Stimulated activated CD4-positive, alpha-beta T cell treated with anti-CD3 and anti-CD28 coated beads, Interleukin-1b, Interleukin-23, amount 100 ng/mL, for 24 hours (primary cell): Measurements from ENCODE around the gene FOXI1.
"Not testable (repeated sequence)": the region's sequence is repeated elsewhere in the genome, so short reads cannot be mapped to it uniquely, and the experiment has no call there.

ENCODE experiments used
- DNase-seq, 4 experiments: peaks; one replicate each; pipeline ENCODE4 v3.0.0-alpha.2; 2020; ENCODE audit warnings: low read depth in 4 of 4, low spot score in 1 of 4

FOXI1 gene

DNA sequence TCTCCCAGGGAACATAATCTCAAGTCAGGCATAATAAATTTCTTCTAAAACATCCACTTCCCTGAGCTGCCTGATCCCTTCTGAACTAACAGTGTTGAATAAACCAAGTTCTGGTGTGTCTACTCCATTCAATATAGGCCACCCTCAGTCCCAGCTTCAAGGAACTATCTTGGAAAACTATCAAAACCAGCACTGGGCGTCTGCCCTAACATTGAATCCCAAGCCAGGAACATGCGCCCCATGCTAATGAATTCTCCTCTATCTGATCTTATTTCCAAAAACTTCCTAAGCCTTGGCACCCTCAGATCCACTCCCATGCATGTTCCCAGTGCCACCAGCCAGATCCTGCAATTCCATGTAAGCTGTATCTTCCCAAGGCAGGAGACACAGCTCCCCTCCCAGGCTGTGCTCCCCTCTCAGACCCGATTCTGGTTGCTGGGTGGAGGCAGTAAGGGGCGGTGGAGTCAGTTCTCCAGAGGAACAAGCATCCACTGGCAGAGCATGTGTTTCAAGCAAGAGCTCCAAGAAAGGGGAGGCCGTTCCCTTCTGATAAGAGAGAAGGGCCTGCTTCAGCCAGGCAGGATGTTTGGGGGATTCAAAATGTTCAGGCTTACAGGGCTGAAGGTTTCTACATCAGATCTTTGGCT is 13.1 kb upstream of the FOXI1 start:
- DNase-seq, result no peak

DNA sequence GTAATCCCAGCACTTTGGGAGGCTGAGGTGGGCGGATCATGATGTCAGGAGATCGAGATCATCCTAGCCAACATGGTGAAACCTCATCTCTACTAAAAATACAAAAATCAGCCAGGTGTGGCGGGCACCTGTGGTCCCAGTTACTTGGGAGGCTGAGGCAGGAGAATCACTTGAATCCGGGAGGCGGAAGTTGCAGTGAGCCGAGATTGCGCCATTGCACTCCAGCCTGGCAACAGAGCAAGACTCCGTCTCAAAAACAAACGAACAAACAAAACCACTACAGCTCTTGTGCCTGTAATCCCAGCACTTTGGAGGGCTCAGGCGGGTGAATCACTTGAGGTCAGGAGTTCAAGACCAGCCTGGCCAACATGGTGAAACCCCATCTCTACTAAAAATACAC is 11.4 kb upstream of the FOXI1 start:
- DNase-seq, result not testable (repeated sequence)

DNA sequence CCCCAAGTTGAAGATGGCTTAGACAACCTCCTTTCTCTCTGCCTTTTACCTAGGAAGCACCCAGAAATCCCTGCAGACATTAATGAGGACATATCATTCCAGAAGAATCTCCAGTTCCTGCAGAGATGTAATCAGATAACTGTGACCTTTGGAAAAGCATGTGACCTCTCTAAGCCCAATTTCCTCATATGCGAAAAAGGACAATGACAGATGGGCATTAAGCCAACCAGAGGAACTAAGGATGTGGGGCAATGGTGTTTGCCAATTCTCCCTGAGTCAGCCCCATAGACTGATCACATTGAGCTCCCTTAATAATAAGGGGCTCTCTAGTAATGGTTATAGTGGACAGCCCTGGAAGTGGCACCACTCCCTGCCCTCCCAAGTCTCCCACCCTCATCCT is 10.1 kb upstream of the FOXI1 start:
- no peak for DNase-seq

DNA sequence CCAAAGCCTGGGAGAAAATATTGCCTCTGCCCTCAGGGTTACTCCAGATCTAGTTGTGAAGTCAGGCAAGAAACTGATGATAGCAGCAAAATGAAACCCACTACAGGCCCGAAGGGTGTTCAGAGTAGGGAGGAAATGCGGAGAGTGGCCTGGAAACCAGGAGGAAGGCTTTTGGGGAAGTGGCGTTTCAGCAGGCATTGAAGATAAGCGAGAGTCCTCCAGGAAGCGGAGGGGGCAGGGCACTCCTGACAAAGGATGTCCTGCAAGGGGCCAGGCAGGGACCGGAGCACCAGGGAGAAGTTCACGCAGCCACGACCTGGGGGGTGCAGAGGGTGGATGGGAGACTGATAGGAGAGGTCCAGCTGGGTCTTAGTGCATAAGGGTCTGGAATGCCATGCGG is 7.8 kb upstream of the FOXI1 start:
- DNase-seq, result no peak

DNA sequence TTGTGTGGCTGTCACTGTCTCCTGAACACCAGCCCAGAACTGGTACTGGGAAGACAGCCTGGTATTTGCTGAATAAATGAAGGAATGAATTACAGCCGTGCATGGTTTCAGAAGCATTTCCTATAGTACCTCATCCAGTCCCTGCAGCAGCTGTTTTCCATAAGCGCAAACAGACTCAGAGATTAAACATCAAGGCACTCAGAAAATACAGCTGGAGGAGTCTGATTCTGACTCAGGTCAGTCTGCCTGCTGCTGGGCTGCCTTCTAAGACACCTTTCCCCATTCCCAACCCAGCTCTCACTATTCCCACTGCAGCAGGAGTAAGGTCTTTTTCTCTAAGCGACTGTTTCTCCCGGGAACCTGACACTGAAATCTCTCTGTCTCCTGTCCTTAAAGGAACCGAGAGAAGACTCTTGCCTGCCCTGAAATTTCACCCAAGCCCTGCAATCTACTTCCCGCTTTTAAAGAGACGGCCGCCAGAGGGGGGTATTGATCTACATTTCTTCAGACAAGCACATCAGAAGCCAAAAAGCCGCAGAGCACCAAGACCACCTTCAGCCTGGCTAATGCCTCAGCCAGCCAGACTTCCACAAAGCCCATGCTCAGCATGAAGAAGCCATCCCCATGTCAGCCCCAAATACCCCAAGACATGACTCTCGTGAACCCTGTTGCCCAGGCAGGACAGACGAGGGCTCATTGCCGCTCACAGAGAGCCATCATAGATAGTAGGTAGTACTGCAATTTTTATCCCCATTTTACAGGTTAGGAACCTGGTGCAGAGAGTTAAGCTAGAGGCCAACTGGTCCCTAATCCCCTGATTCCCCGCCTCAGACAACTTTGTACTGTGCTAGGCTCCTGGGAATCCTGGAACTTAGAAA is 5.4 kb upstream of the FOXI1 start:
- peak; percentile 31 to 58 (median 54) for DNase-seq

- no peak for DNase-seq
These were observed 2.2 kb upstream of the FOXI1 start for GRCh38 chr5:170103447-170103846.

GRCh38 chr5:170104299-170104698 is 1.4 kb upstream of the FOXI1 start:
- no peak for DNase-seq

DNA sequence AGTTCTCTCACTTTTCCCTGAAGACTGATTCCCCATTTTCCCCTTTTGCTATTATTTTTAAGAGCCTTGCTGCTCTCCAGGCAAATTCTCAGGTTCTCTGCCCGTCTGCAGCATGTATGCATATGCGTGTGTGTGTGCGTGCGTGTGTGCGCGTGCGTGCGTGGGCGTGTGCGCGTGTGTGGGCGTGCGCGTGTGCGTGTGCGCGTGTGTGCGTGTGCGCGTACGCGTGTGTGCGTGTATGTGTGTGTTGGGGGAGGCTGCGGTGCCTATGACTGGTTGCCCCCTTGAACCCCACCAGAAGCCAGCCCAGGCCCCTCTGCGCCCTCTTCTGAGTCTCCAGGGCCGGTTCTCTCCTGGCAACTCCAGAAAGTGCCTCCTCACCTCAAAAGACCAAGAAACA is 987 bp upstream of the FOXI1 start:
- no peak for DNase-seq

GRCh38 chr5:170107674-170108073 is 2.0 kb downstream of the FOXI1 start:
- DNase-seq, result no peak

DNA sequence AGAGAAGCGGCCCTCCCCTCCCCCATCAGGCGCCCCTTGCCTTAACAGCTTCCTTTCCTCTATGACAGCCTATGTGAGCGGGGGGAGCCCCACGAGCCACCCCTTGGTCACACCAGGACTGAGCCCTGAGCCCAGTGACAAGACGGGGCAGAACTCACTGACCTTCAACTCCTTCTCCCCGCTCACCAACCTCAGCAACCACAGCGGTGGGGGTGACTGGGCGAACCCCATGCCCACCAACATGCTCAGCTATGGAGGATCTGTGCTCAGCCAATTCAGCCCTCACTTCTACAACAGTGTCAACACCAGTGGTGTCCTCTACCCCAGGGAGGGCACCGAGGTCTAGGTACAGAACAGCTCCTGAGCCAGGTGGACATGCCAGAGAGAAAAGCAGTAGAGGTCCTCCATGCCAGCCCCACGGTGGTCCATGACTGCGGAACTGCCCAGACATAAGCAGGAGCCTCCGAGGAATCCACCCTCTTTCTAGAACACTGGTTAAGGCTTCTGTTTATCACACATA is 2.6 kb downstream of the FOXI1 start:
- DNase-seq, result no peak

GRCh38 chr5:170109059-170110031 is 3.6 kb downstream of the FOXI1 start:
- DNase-seq, result no peak

DNA sequence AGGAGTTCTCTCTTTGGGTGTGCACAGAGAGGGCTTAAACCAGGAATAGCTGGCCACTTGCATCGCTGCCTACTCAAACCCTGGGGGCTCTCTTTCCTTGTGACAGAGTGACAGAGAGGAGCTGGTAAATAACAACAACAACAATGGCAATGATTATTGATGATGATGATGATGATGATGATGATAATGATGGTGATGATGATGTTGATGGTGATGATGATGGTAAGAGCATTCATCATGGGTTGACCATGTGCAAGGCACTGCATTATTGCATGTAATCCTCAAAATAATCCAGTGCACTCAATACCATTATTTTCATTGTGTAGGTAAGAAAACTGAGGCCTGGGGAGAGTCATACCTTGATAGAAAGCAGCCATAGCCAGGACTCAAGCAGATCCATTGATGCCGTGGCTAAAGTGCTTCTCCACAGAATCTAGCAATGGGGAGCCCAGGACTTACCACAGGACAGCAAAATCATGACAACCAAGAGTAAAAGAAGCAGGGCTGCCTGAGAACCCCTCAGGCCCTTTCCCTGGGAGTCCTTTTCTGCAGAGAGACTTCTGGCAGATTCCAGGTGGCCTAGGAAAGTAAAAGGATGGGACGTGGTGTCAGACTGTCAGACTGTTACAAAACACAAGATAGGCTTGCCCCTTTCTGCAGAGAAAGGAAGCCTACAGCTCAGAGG is 4.8 kb downstream of the FOXI1 start:
- DNase-seq, result no peak

DNA sequence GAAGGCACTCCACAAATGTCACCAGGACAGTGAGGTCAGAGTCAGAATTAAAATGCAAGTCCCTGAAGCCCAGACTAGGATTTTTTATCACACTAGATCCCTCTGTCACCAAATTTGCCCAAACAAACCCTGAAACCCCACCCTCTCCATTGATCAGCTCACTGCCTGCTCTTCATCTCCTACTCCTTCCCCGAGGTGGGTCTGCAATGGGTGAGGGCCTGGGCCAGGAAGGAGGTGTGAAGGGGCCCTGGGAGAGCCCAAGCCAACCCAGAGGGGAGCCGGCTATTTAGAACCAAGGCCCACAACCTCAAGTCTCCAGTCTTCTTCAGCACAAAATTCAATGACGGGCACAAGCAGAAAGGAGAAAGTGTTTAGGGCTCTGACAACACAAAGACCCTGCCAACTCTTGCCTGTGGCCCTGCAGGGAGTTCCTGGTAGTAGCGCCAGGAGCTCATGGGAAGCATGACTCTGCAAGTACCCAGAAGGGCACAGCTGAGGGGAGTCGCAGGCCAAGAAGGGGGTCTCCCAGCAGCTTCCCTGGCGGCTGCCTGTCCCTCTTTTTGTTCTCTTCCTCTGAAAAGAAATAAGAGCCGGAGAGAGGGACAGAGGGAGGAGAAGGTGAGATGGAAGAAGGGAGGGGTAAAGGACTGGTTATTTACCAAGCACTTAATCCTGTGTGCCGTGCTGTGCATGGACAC is 5.5 kb downstream of the FOXI1 start:
- DNase-seq, result no peak

DNA sequence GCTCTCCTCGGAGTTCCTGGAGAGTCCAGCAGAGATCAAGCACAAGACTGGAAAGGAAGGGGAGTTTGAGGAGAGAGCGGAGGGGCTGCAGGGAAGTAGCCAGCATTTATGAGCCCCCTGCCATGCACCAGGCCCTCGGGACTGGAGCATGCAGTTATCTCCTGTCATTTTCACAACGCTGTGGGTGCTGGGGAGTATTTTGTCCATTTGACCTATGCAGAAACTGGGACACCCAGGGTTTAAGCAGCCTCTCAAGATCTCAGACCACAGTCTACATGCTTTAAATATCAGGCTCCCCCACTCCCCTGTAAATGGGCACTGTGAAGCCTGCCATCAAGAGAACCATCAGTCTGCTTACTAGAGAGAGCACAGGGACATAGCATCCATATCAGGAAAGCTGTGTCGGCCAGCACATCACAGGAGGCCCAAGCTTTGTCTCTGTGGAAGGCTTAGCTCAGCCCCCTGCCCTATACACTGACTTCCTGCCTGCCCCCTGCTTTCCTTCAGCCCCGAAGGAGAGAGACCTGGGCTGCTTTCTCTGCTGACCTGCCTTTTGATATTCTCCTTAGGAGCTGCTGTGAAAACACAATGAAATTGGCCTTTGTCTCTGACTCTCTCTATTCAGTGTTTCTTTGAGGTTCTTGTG is 7.3 kb downstream of the FOXI1 start:
- no peak for DNase-seq

DNA sequence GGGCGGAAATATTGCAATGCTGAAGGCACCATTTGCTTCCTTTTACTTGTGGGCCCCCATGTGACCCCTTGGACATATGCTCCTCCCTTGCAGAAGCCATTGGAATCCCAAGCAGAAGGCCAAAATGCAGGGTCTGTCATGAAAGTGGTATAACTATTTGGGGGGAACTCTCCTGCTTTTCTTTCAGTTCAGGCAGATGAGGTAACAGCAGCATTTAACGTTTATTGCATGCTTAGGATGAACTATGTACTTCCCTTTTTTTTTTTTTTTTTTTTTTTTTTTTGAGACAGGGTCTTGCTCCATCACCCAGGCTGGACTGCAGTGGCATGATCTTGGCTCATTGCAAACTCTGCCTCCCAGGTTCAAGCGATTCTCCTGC is 7.8 kb downstream of the FOXI1 start:
- DNase-seq, result no peak

DNA sequence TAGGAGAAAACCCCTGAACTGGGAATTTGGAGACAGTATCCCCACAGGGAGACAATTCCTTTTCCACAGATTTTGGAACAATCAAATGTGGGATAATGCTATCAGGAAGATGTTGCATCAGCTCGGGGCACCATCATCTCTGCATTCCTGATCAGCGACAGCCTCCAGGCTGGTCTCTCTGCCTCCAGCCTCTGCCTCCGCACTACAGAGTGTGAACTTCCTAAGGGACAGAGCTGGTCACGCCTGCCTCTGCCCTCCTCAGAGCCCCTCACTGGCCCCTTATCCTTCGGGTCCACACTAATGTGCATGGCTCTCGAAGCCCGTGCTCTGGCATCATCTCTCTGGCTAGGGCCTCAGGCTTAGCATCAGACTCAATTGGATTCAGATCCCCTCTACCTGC is 8.6 kb downstream of the FOXI1 start:
- DNase-seq, result no peak

DNA sequence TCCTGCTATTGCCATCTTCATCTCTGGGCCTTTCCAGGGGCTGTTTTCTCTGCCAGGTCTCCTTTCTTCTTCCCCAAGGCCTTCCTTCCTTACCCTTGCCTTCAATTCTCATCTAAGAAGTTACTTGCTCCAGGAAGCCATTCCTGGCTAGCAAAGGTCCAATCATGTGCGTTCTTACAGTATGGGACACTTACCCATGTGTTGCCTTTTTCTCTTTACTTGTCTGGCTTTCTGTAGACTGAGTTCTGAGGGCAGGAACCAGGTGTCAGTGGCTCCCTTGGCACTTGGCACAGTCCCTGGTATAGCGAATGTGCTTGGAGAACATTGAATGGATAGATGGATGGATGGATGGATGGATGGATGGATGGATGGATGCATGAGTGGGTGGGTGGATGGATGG is 10.2 kb downstream of the FOXI1 start:
- DNase-seq, result no peak

DNA sequence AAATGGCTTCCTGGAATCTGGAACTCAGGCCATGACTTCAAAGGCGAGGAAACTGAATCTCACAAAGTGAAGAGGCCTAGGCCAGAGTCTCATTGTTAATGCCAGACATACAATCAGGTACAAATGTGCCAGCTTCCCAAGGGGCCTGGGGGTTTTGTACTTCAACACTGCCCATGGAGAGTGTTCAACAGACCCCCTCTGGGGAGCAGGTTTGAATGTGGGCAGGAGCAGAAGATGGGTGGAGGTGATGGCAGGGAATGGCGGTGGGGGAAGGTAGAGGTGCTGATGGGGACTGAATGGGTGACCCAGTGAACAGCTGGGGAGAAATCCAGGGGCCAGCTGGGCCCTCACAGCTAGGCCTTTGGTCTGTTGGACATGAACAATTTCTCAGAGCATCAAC is 12.0 kb downstream of the FOXI1 start:
- no peak for DNase-seq

- no peak for DNase-seq
These were observed 14.9 kb downstream of the FOXI1 start for GRCh38 chr5:170120576-170120975.

GRCh38 chr5:170121321-170121720 is 15.6 kb downstream of the FOXI1 start:
- no peak for DNase-seq
